D341Med (cell line): ENCODE data around the gene ZNF584.
A peak's percentile ranks its signal among the peaks of the same experiment; 100 is the strongest.

Experiments used
- DNase-seq: peaks from one replicate; pipeline ENCODE4 v3.0.0; 2012; ENCODE audit warnings: low spot score

The ZNF584 gene

GRCh38 chr19:58385891-58386575 lies 22.4 kb upstream of the ZNF584 start:
- DNase-seq = peak; percentile 37

- peak; percentile 97 for DNase-seq
These were observed 21.7 kb upstream of the ZNF584 start, which contains the start of gene RPS5 for GRCh38 chr19:58386576-58387337. Gene RPS5, plus strand, starts transcription at chr19:58387269. Its CDS starts 869 bp downstream, at chr19:58388138.

- DNase-seq = peak; percentile 31
These were observed 20.9 kb upstream of the ZNF584 start for GRCh38 chr19:58387338-58388174.

- no peak for DNase-seq
These were observed 20.3 kb upstream of the ZNF584 start for GRCh38 chr19:58388175-58388526.

- peak; percentile 17 for DNase-seq
These were observed 15.3 kb upstream of the ZNF584 start for GRCh38 chr19:58392945-58393724.

GRCh38 chr19:58393725-58394033 lies 14.8 kb upstream of the ZNF584 start:
- no peak for DNase-seq

- DNase-seq = no peak
These were observed 13.6 kb upstream of the ZNF584 start for GRCh38 chr19:58394821-58395219.

GRCh38 chr19:58395220-58395978 lies 13.1 kb upstream of the ZNF584 start, which contains the start of gene RNF225:
Gene RNF225, plus strand, starts transcription at chr19:58395656. Its CDS starts 434 bp downstream, at chr19:58396090.
- DNase-seq = no peak

GRCh38 chr19:58395979-58396627 lies 12.3 kb upstream of the ZNF584 start:
- DNase-seq = no peak

- no peak for DNase-seq
These were observed 11.5 kb upstream of the ZNF584 start for GRCh38 chr19:58396691-58397532.

GRCh38 chr19:58397533-58398037 lies 10.9 kb upstream of the ZNF584 start:
- DNase-seq = no peak

- DNase-seq = no peak
These were observed 10.4 kb upstream of the ZNF584 start for GRCh38 chr19:58398087-58398486.

GRCh38 chr19:58398545-58398944 lies 9.9 kb upstream of the ZNF584 start:
- DNase-seq = no peak

- DNase-seq = no peak
These were observed 8.5 kb upstream of the ZNF584 start for GRCh38 chr19:58399903-58400302.

- DNase-seq = no peak
These were observed 8.0 kb upstream of the ZNF584 start for GRCh38 chr19:58400316-58400915.

- peak; percentile 97 for DNase-seq
These were observed 7.3 kb upstream of the ZNF584 start for GRCh38 chr19:58400916-58401839.

- no peak for DNase-seq
These were observed 6.5 kb upstream of the ZNF584 start for GRCh38 chr19:58401840-58402421.
